Neural progenitor cell (in vitro differentiated cells): ENCODE results near the gene PIGV. TPM values are rescaled to one million over a fixed set of nuclear protein-coding genes. Genes with fewer than 3 reads are reported as not detected.

Experiments used
- DNase-seq: peaks from one replicate; pipeline ENCODE4 v3.0.0-alpha.2; 2016; ENCODE audit warnings: low spot score
- H2AFZ ChIP-seq: fragments of 200-600 bp; sonication (generic); replicated peaks from 2 replicates; pipeline ENCODE4 v1.6.1; 2016; ENCODE audit warnings: antibody characterized with exemption
- H3F3A ChIP-seq: fragments of 200-600 bp; sonication (generic); 2 replicates; pipeline ENCODE4 v1.6.1; 2016; ENCODE audit warnings: antibody characterized with exemption, low read depth
- H3K27ac ChIP-seq: fragments of 200-600 bp; sonication (generic); 2 replicates; pipeline ENCODE4 v1.5.1; 2016; ENCODE audit warnings: mild to moderate bottlenecking
- H3K27me3 ChIP-seq: fragments of 200-600 bp; sonication (generic); 2 replicates; pipeline ENCODE4 v1.6.1; 2016; ENCODE audit warnings: mild to moderate bottlenecking, moderate library complexity
- H3K36me3 ChIP-seq: fragments of 200-600 bp; sonication (generic); 2 replicates; pipeline ENCODE4 v1.5.1; 2016
- H3K4me1 ChIP-seq: fragments of 200-600 bp; sonication (generic); 2 replicates; pipeline ENCODE4 v1.6.1; 2016; ENCODE audit warnings: mixed run types
- H3K4me2 ChIP-seq: fragments of 200-600 bp; sonication (generic); 2 replicates; pipeline ENCODE4 v1.6.1; 2016
- H3K4me3 ChIP-seq: fragments of 200-600 bp; sonication (generic); 2 replicates; pipeline ENCODE4 v1.5.1; 2016
- H3K79me2 ChIP-seq: fragments of 200-600 bp; sonication (generic); 2 replicates; pipeline ENCODE4 v1.6.1; 2016; ENCODE audit warnings: low read depth
- H3K9ac ChIP-seq: fragments of 200-600 bp; sonication (generic); 2 replicates; pipeline ENCODE4 v1.6.1; 2016
- H3K9me3 ChIP-seq: fragments of 200-600 bp; sonication (generic); 2 replicates; pipeline ENCODE4 v1.5.1; 2016; ENCODE audit warnings: low read depth
- H4K20me1 ChIP-seq: fragments of 200-600 bp; sonication (generic); 2 replicates; pipeline ENCODE4 v1.6.1; 2016; ENCODE audit warnings: low read depth
- H3K27ac Mint-ChIP-seq: 3 replicates; pipeline ENCODE4 v1.8.0; 2021; ENCODE audit warnings: mixed read lengths
- H3K27me3 Mint-ChIP-seq: 2 replicates; pipeline ENCODE4 v1.8.0; 2022; ENCODE audit warnings: low read depth, mild to moderate bottlenecking, inconsistent platforms, moderate library complexity, mixed read lengths; ENCODE audit not compliant: insufficient read depth
- H3K36me3 Mint-ChIP-seq: 3 replicates; pipeline ENCODE4 v1.8.0; 2021; ENCODE audit warnings: mixed read lengths
- H3K4me1 Mint-ChIP-seq: 3 replicates; pipeline ENCODE4 v1.8.0; 2021; ENCODE audit warnings: mixed read lengths
- H3K4me3 Mint-ChIP-seq: 3 replicates; pipeline ENCODE4 v1.8.0; 2021; ENCODE audit warnings: mild to moderate bottlenecking, moderate library complexity, mixed read lengths
- H3K9me3 Mint-ChIP-seq: 3 replicates; pipeline ENCODE4 v1.8.0; 2020; ENCODE audit warnings: mixed read lengths
- EZH2 ChIP-seq: fragments of 200-600 bp; sonication (generic); IDR thresholded peaks from 2 replicates; pipeline ENCODE4 v1.6.1; 2017; ENCODE audit warnings: antibody characterized with exemption, mild to moderate bottlenecking, moderate library complexity
- EZH2phosphoT487 ChIP-seq: fragments of 200-600 bp; sonication (generic); IDR thresholded peaks from 2 replicates; pipeline ENCODE4 v1.6.1; 2017; ENCODE audit warnings: antibody characterized with exemption
- total RNA-seq: library from RNA; depleted of rRNA; stranded (reverse); fragments of >200 nt; gene quantifications from 2 replicates; pipeline ENCODE4 v1.2.3, GENCODE V29; 2015; ENCODE audit warnings: low replicate concordance
- TF ChIP-seq, protein P1 (sequence below): fragments of 200-600 bp; sonication (generic); IDR thresholded peaks from 2 replicates; pipeline ENCODE4 v1.5.1; 2017; ENCODE audit warnings: antibody characterized with exemption, mild to moderate bottlenecking

PIGV gene
- total RNA-seq, 1 donor from 2014 or later, result 19.4 TPM

DNA sequence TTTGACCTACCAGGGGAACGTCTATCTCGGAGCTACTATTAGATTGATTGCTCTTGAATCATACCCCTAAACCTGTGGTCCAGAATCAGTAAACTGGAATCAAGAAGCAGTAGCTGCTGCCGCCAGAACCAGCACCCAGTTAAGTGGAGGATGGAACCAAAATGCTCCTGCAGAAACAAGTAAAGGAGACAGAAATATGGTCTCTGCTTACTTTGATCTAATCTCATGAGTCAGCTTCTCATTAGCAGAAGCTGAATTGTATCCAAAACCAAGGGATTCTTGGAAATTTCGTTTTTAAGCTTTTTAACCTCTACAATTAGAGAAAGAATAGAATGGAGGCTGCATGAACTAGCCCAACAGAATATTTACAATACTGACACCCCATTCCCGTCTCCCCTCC, 42.6 kb upstream of the PIGV start:
- Histone ChIP-seq H3K27me3 (no peaks in the 10 kb centered on the region), H3K9me3 (no peaks in the 10 kb centered on the region), H4K20me1 (peaks cover 99% of the 10 kb centered on the region), H3K4me1 (no peaks in the 10 kb centered on the region), H3K36me3 (peaks cover 25% of the 10 kb centered on the region), H3K4me2 (no peak overlapping the region), H3K4me3 (no peak overlapping the region), H3K9ac (no peak overlapping the region), H3K27ac (no peak overlapping the region), H2AFZ (no peak overlapping the region), H3F3A (peaks cover 25% of the 10 kb centered on the region), H3K79me2 (peaks cover 100% of the 10 kb centered on the region)
- H3K9me3 Mint-ChIP-seq, result no peaks in the 10 kb centered on the region
- TF ChIP-seq EZH2 (no peak), EZH2phosphoT487 (no peak)
- TF ChIP-seq, protein P1, sequence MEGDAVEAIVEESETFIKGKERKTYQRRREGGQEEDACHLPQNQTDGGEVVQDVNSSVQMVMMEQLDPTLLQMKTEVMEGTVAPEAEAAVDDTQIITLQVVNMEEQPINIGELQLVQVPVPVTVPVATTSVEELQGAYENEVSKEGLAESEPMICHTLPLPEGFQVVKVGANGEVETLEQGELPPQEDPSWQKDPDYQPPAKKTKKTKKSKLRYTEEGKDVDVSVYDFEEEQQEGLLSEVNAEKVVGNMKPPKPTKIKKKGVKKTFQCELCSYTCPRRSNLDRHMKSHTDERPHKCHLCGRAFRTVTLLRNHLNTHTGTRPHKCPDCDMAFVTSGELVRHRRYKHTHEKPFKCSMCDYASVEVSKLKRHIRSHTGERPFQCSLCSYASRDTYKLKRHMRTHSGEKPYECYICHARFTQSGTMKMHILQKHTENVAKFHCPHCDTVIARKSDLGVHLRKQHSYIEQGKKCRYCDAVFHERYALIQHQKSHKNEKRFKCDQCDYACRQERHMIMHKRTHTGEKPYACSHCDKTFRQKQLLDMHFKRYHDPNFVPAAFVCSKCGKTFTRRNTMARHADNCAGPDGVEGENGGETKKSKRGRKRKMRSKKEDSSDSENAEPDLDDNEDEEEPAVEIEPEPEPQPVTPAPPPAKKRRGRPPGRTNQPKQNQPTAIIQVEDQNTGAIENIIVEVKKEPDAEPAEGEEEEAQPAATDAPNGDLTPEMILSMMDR, result no peak
- no peak overlapping the region for H3K27ac Mint-ChIP-seq
- no peak overlapping the region for H3K4me3 Mint-ChIP-seq
- no peaks in the 10 kb centered on the region for H3K27me3 Mint-ChIP-seq
- peaks cover 49% of the 10 kb centered on the region for H3K36me3 Mint-ChIP-seq
- no peak for DNase-seq
- H3K4me1 Mint-ChIP-seq, result peaks cover 11% of the 10 kb centered on the region

DNA sequence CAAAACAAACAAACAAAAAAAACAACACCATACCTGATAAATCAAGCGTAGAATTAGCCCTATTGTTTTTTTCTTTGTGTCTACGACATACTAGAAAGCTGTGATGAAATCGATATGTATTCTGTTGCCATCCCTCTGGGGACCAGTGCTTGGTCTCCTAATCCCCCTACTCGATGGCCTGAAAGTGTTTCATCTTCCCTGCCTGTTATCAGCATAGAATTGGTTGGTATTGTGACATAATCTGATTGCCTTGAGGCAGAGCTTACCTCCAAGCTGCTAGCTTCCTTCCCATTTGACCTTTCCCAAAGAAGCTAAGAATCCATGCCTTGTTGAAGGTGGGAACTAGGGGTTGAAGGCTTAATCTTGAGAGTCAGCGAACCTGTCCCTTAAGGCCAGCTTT, 40.7 kb upstream of the PIGV start:
- no peaks in the 10 kb centered on the region for H3K9me3 Mint-ChIP-seq
- DNase-seq, result no peak
- H3K36me3 ChIP-seq, result peaks cover 24% of the 10 kb centered on the region
- TF ChIP-seq, protein P1, result no peak
- no peak for TF ChIP-seq EZH2
- H3K4me1 ChIP-seq, result no peaks in the 10 kb centered on the region
- H3K27ac Mint-ChIP-seq, result no peak overlapping the region
- no peak overlapping the region for H3K4me3 Mint-ChIP-seq
- no peak overlapping the region for H3K9ac ChIP-seq
- H3K4me1 Mint-ChIP-seq, result peaks cover 11% of the 10 kb centered on the region
- H3K27me3 ChIP-seq, result no peaks in the 10 kb centered on the region
- no peak overlapping the region for H3K4me2 ChIP-seq
- no peak overlapping the region for H3K4me3 ChIP-seq
- H4K20me1 ChIP-seq, result peaks cover 99% of the 10 kb centered on the region
- peaks cover 56% of the 10 kb centered on the region for H3K36me3 Mint-ChIP-seq
- no peaks in the 10 kb centered on the region for H3K9me3 ChIP-seq
- H3F3A ChIP-seq, result peaks cover 24% of the 10 kb centered on the region
- no peak overlapping the region for H2AFZ ChIP-seq
- H3K79me2 ChIP-seq, result peaks cover 100% of the 10 kb centered on the region
- no peak overlapping the region for H3K27ac ChIP-seq
- H3K27me3 Mint-ChIP-seq, result no peaks in the 10 kb centered on the region

DNA sequence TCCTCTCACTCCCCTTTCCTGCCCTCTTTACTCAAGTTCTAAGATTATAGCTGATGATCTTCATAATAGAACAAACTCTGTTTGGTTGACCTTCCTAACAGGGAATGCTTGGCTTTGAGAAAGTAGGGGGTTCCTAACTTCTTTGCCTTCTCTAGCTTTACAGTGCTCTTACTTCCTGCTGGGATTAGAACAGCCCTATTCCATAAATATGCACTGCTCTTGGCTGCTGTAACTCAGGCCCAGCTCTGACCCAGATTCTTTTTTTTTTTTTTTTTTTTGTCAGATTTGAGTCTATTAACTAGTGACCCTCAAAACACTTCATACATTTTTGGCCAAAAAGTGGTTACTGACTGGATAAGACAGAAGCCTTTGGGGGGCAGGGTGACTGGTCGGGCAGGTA, 39.4 kb upstream of the PIGV start:
- H3F3A ChIP-seq, result peaks cover 19% of the 10 kb centered on the region
- Mint-ChIP-seq H3K4me3 (no peak overlapping the region), H3K36me3 (peaks cover 57% of the 10 kb centered on the region), H3K27me3 (no peaks in the 10 kb centered on the region), H3K9me3 (no peaks in the 10 kb centered on the region), H3K27ac (no peak overlapping the region), H3K4me1 (peaks cover 11% of the 10 kb centered on the region)
- H3K4me1 ChIP-seq, result no peaks in the 10 kb centered on the region
- no peak overlapping the region for H3K4me2 ChIP-seq
- H3K79me2 ChIP-seq, result peaks cover 100% of the 10 kb centered on the region
- TF ChIP-seq, protein P1, result no peak
- TF ChIP-seq EZH2phosphoT487 (no peak), EZH2 (no peak)
- no peak overlapping the region for H3K27ac ChIP-seq
- peaks cover 99% of the 10 kb centered on the region for H4K20me1 ChIP-seq
- no peak overlapping the region for H3K9ac ChIP-seq
- H3K27me3 ChIP-seq, result no peaks in the 10 kb centered on the region
- peaks cover 24% of the 10 kb centered on the region for H3K36me3 ChIP-seq
- H3K9me3 ChIP-seq, result no peaks in the 10 kb centered on the region
- no peak for DNase-seq
- no peak overlapping the region for H3K4me3 ChIP-seq
- H2AFZ ChIP-seq, result no peak overlapping the region
